Left lung (tissue), 10 donors: ENCODE results near the gene FBLN1. TPM values are rescaled to one million over a fixed set of nuclear protein-coding genes. Genes with fewer than 3 reads are reported as not detected.

Experiments used
- ATAC-seq: fragments of 200-7000 bp; cut with Tn5 transposase; one replicate; pipeline ENCODE4 v1.9.1; 2020; ENCODE audit warnings: moderate library complexity
- DNase-seq, 4 donors: peaks; one replicate each; pipeline ENCODE4 v3.0.0-alpha.2; 2013 to 2020
- H3K27ac ChIP-seq, 2 donors: fragments of 200-600 bp; sonication (generic) in 1 of 2; one replicate each; pipeline versions ENCODE4 v1.5.0 to v1.8.0; 2020 to 2021
- H3K27me3 ChIP-seq, 2 donors: fragments of 200-600 bp; sonication (generic) in 1 of 2; one replicate each; pipeline versions ENCODE4 v1.5.0 to v1.8.0; 2020 to 2021
- H3K36me3 ChIP-seq, 2 donors: fragments of 200-600 bp; sonication (generic) in 1 of 2; one replicate each; pipeline versions ENCODE4 v1.5.0 to v1.8.0; 2020 to 2021
- H3K4me1 ChIP-seq, 2 donors: fragments of 200-600 bp; one replicate each; pipeline ENCODE4 v1.8.0; 2021
- H3K4me3 ChIP-seq, 2 donors: fragments of 200-600 bp; sonication (generic) in 1 of 2; one replicate each; pipeline versions ENCODE4 v1.5.0 to v1.8.0; 2020 to 2021; ENCODE audit warnings: mild to moderate bottlenecking in 1 of 2
- H3K9me3 ChIP-seq, 2 donors: fragments of 200-600 bp; sonication (generic) in 1 of 2; one replicate each; pipeline versions ENCODE4 v1.5.0 to v1.8.0; 2020 to 2021
- intact Hi-C, 2 donors: fragments of 100-400 bp; cut with DNase I; formaldehyde crosslinking; loops; one replicate each; pipeline versions ENCODE4 v1.11.2 to v1.14.2; 2022
- polyA plus RNA-seq, 6 donors: library from polyadenylated mRNA; unstranded; fragments of 120-200 nt; gene quantifications; one replicate each; pipeline ENCODE4 v1.2.1, GENCODE V29; 2013; ENCODE audit not compliant: insufficient read length in 6 of 6
- total RNA-seq, 2 donors: library from RNA; stranded (reverse); fragmentation: NEBNext Ultra II Directional; extraction: Animal tissue kit (Norgen Biotek cat#: 25700); gene quantifications; one replicate each; pipeline ENCODE4 v1.2.1, GENCODE V29; 2021
- TF ChIP-seq, protein P1 (sequence below), 2 donors: fragments of 200-600 bp; sonication (generic) in 1 of 2; IDR thresholded peaks; one replicate each; pipeline versions ENCODE4 v1.5.0 to v1.8.0; 2021; ENCODE audit warnings: antibody characterized with exemption in 2 of 2
- donor health status: DM: no; HTN: yes; CAD: no.
- donor health status: DM: no; HTN: no; CAD: no.

FBLN1 gene
- total and polyA plus RNA-seq, 8 donors = 287 to 447 (median 312) TPM

DNA sequence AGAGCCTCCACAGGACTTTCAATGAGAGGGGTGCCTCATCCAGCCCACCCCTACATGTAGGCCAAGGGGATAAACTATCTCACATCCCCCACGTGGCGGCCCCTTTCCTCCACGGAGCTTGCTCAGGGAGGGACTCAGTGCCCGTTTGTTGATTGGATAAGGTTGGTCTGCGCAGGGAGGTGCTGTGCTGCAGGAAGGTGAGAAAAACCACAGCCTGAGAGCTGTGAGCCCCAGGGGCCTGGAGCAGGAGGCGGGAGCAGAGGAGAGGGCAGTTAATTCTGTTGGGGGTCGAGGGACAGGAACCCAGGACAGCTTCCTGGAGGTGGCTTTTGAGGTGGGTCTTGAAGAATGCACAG is 137.0 kb downstream of the FBLN1 start:
- H3K4me3 ChIP-seq = no peak overlapping the region
- DNase-seq = no peak
- H3K27me3 ChIP-seq = peaks cover 0 to 82% of the 10 kb centered on the region in 2 donors
- H3K9me3 ChIP-seq = no peaks in the 10 kb centered on the region
- H3K36me3 ChIP-seq = no peaks in the 10 kb centered on the region
- peaks cover 7 to 25% of the 10 kb centered on the region in 2 donors for H3K4me1 ChIP-seq
- no peak for ATAC-seq
- intact Hi-C loops = loop anchor here in 1 of 2 donors (10.0 kb wide), 1 partner anchor 225 kb away; no protein-coding TSS in a partner anchor
- H3K27ac ChIP-seq = peak overlapping the region in 1 of 2 donors; percentile 65
- TF ChIP-seq, protein P1, sequence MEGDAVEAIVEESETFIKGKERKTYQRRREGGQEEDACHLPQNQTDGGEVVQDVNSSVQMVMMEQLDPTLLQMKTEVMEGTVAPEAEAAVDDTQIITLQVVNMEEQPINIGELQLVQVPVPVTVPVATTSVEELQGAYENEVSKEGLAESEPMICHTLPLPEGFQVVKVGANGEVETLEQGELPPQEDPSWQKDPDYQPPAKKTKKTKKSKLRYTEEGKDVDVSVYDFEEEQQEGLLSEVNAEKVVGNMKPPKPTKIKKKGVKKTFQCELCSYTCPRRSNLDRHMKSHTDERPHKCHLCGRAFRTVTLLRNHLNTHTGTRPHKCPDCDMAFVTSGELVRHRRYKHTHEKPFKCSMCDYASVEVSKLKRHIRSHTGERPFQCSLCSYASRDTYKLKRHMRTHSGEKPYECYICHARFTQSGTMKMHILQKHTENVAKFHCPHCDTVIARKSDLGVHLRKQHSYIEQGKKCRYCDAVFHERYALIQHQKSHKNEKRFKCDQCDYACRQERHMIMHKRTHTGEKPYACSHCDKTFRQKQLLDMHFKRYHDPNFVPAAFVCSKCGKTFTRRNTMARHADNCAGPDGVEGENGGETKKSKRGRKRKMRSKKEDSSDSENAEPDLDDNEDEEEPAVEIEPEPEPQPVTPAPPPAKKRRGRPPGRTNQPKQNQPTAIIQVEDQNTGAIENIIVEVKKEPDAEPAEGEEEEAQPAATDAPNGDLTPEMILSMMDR (IDR thresholded peaks at IDR 0.05) = no peak

DNA sequence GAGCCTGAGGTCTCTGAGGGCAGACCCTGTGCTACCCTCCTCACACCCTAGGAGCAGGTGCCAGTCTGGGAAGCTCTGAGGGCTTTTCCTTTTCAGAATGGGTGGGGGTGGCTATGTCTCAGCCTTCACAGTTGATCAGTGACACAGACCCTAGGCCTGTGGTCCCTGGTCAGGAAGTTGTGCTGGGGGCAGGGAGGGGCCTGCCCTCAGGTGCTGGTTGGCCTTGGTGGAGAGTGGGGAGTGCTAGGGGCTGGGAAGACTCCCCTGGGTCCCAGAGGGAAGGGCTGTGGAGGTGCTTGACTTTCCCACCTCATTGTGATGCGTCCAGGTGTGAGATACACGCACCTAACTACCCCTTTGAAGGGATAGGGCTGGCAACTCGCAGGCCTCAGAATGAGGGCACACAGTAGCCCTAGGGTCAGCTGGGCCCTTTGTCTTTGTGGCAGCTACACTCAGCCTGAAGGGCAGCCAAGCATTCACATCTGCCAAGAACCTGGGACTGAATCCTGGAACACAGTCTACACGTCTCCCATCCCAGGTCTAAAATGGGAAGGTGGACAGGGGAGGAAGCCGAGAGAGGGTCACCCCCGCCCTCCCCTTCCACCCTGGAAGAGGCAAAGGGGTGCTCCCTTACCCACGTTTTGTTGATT is 137.7 kb downstream of the FBLN1 start:
- Histone ChIP-seq H3K9me3 (no peaks in the 10 kb centered on the region), H3K27ac (no peak overlapping the region), H3K36me3 (no peaks in the 10 kb centered on the region), H3K27me3 (peaks cover 0 to 83% of the 10 kb centered on the region in 2 donors), H3K4me3 (no peak overlapping the region), H3K4me1 (peaks cover 12 to 27% of the 10 kb centered on the region in 2 donors)
- TF ChIP-seq, protein P1 (IDR thresholded peaks at IDR 0.05) = no peak
- DNase-seq = no peak
- intact Hi-C loops = no loop called here
- no peak for ATAC-seq

DNA sequence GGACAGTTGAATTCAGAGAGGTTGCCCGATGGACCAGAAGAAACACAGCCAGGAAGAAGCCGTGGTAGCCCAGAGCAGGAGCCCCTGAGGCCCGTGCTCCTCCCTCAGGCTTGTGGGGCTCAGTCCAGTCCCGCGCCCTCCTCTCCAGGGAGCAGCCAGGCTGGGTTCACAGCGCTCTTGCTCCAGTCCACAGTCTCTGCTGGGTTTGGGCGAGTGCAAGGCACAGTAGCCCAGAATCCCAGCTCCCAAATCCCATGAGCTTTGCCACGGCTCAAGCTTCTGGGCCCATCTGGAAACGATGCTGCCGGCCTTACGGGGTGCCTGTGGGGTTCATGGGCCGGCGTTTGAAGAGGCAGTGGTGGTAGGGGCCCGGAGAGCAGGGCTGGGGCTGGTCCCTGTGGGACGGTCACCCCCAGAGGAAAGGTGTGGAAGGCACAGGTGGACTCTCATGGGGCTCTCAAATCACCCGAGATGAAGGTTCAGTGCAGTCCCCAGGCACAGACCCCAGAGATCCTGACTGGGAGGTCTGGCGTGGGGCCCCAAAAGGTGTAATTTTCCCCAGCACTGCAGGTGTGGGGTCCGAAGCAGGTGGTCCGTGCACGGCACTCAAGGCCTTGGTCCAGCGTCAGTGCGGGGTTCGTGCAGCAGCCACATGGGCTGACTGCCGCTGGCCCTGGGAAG is 138.4 kb downstream of the FBLN1 start:
- H3K27me3 ChIP-seq = peaks cover 0 to 88% of the 10 kb centered on the region in 2 donors
- H3K36me3 ChIP-seq = no peaks in the 10 kb centered on the region
- peaks cover 13 to 33% of the 10 kb centered on the region in 2 donors for H3K4me1 ChIP-seq
- H3K4me3 ChIP-seq = no peak overlapping the region
- DNase-seq (no peak), ATAC-seq (no peak)
- TF ChIP-seq, protein P1 (IDR thresholded peaks at IDR 0.05) = no peak
- intact Hi-C loops = no loop called here
- no peaks in the 10 kb centered on the region for H3K9me3 ChIP-seq
- H3K27ac ChIP-seq = no peak overlapping the region

DNA sequence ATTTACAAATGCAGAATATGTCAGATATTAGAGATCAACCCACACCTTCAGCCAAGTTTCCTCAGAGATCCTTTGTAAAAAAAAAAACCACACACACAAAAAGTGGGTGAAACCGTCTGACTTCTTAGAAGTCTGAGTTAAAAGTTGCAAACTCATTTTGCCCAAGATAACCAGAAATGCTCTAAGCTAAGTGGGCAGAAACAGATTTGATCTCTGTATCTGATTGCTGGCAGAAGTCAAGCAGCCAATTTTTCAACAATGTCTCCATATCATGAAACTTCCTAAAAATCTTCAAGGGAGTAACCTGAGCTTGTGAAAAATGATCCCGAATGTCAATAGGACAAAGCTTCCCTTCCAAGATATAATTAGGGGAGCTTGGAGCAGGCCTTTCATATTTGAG is 140.3 kb downstream of the FBLN1 start:
- peaks cover 13 to 28% of the 10 kb centered on the region in 2 donors for H3K4me1 ChIP-seq
- no peaks in the 10 kb centered on the region for H3K9me3 ChIP-seq
- ATAC-seq = no peak
- H3K36me3 ChIP-seq = no peaks in the 10 kb centered on the region
- no peak overlapping the region for H3K27ac ChIP-seq
- DNase-seq = no peak
- H3K27me3 ChIP-seq = peaks cover 0 to 89% of the 10 kb centered on the region in 2 donors
- intact Hi-C loops = no loop called here
- no peak overlapping the region for H3K4me3 ChIP-seq
- TF ChIP-seq, protein P1 (IDR thresholded peaks at IDR 0.05) = no peak

DNA sequence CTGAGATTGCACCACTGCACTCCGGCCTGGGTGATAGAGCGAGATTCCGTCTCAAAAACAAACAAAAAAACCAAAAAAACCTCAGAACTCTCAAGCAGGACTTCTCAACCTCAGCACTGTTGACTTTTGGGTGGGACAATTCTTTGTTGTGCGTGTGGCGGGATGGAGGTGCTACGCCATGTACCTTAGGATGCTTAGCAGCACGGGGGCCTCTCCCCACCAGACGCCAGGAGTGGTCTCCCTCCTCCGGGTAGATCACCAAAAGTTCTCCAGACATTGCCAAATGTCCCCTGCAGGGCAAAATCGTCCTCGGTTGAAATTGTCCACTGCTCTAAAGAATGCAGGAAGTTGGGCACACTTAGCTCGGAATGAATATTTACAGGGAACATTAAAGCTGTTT is 142.0 kb downstream of the FBLN1 start:
- intact Hi-C loops = no loop called here
- Histone ChIP-seq H3K36me3 (no peaks in the 10 kb centered on the region), H3K27ac (no peak overlapping the region), H3K4me3 (no peak overlapping the region), H3K27me3 (peaks cover 0 to 82% of the 10 kb centered on the region in 2 donors), H3K4me1 (peaks cover 6 to 11% of the 10 kb centered on the region in 2 donors), H3K9me3 (no peaks in the 10 kb centered on the region)
- ATAC-seq (no peak), DNase-seq (no peak)
- TF ChIP-seq, protein P1 (IDR thresholded peaks at IDR 0.05) = no peak
